GF-D8 (cell line): ENCODE data around the gene UTP25.

Source experiments
- DNase-seq: peaks from one replicate; lab custom pipeline; 2025; lab: John Stamatoyannopoulos, UW

The UTP25 gene

GRCh38 chr1:209805875-209806760, 21.7 kb upstream of the UTP25 start, which contains the start of gene IRF6:
TSS of gene IRF6 (minus strand) at chr1:209806142. CDS start at chr1:209801413, 4,729 bp downstream.
- DNase-seq = no peak

DNA sequence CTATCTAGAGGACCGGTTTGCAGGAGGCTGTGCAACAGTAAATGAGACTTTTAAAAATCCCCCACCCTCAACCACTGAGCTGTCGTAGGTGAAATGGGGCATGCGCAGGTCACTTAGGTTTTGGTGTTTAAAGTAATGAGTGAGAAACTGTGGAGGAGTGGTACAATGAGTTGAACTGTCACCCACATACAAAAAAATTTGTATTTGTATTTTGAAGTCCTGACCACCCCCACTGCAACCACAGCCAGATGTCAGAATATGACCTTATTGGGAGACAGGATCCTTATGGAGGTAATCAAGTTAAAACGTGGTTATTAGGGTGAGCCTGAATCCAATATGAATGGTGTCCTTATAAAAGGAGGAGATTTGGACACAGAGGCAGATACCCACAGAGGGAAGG, 20.3 kb upstream of the UTP25 start:
- DNase-seq = no peak

DNA sequence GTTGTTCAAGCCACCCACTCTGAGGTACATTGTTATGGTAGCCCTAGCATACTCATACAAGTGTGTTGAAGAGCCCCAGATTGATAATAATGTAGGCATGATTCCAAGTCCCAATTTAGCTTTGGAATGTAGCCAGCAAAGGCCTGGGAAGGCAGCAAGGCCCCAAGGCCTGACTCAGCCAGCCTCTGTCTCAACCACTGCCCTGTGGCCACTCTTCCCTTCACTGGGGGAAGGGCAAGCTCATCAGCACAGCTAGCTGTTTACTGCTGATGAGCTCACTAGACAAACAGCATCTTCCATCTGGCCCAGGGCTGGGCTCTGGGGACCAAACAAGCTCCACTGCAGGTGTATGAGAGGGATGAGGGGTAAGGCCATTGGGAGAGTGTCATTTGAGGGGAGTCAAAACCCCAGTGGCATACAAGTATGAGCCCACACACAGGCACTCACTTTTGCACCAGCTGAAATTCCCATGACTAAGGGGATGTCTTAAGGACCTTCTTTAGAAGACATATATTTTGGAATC, 19.7 kb upstream of the UTP25 start:
- no peak for DNase-seq

GRCh38 chr1:209809611-209810010, 18.2 kb upstream of the UTP25 start:
- no peak for DNase-seq

DNA sequence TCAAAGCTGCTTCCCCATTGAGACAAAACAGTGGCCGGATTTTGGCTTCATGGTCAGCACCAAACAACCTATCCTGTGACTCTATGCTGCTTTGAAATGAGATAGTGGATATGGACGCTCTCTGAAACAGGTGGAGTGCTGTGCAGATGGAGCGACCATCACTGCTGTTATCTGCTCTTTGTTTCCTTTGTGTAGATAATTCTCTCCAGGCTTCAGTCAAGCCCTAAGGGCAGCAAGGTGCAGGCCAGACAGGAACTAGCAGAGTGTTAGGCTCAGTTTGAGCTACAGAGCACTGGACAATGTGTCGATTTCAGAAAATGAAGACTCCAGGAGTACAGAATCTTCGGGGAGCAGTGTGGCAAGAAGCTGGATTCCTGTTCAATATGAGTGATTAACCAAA, 17.0 kb upstream of the UTP25 start:
- no peak for DNase-seq

- no peak for DNase-seq
Measured at GRCh38 chr1:209813902-209814301, 13.9 kb upstream of the UTP25 start.

DNA sequence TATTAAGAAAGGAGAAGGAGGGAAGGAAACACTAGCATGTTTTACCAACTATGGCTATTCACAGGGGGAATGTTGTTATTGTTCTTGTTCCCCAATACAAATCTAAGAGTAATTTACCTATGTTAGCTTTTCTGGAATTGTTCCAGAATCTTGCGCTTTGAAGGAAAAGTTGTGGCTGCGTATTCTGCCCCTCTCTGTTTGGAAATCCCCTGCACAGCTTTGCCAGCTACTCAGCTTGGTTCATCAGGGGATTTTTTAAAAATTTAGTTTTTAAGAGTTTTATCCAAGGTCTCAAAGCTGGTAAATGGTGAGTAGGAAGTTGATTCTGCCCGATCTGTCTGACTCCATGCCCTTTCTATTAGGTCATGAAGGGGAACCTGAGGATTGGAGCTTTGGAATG, 12.3 kb upstream of the UTP25 start:
- no peak for DNase-seq

DNA sequence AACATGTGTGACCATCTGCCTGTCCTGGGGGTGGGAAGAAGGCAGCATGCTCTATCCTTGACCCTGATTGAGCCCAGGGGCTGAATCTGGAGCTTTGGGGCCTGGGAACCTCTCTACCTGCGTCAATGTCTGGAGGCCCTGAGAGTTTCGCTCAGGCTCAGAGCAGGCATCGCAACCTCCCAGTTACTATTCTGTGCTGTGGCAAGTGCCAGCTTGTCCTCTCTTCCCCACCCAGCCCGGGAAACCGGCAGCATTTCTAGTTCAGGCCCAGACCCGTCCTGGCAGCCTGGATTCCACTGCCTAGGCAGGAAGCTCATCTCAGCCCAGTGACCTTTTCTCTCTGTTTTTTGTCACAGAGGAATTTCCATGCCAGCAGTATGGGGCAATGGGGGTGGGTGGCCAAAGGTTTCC, 11.8 kb upstream of the UTP25 start:
- no peak for DNase-seq

DNA sequence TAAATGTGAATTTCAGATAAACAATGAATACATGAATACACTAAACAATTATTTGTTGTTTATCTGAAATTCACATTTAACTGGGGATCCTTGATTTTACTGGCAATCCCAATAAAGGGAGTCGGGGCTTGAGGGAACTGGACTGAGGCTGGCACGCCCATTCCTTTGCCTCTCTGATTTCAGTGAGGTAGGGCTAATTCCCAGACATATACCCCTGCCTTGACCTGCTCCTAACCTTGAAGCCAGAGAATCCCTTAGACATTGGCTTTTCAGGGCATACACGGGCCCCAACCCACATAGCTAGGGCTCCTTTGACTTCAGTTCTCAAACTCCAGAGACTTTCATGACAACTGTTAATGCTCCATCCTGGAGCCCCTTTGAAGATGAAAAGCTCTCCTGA, 10.8 kb upstream of the UTP25 start:
- DNase-seq = no peak

GRCh38 chr1:209817691-209818090, 10.1 kb upstream of the UTP25 start:
- DNase-seq = no peak

DNA sequence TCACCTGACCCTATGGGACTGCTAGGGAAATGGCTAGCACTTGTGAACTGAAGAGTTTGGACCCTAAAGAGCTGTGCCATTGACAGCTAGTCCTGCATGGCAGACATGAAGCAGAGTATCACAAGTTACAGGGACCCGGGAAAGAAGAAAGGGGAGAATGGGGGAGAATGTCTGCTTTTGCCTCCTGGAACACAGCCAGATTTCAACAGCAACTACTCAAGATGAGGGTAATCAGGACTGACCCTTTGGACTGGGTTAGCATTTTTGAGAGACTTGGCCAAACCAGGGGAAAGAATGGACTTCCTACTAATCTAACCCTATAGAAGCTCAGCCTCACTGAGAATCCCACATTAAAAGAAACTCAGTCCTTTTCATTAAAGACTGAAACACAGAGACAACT, 8.7 kb upstream of the UTP25 start:
- no peak for DNase-seq

GRCh38 chr1:209820986-209821385, 6.8 kb upstream of the UTP25 start:
- no peak for DNase-seq

DNA sequence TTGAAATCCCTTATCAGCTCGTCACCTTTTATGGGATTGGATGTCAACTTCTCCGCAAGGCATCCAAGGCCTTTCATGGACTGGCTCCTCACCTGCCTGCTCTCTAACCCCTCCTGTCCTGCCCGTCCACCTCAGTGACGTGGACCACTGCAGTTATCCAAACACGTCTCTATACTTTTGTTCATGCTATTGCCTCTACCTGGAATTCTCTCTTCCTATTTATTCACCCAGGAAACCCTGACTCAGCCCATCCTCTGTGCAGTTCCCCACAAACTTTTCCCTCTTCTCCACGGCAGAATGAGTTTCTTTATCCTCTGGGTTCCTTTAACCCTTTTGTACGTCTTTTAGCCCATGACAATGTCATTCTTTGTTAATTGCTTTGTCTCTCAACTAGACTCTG, 5.1 kb upstream of the UTP25 start:
- no peak for DNase-seq

DNA sequence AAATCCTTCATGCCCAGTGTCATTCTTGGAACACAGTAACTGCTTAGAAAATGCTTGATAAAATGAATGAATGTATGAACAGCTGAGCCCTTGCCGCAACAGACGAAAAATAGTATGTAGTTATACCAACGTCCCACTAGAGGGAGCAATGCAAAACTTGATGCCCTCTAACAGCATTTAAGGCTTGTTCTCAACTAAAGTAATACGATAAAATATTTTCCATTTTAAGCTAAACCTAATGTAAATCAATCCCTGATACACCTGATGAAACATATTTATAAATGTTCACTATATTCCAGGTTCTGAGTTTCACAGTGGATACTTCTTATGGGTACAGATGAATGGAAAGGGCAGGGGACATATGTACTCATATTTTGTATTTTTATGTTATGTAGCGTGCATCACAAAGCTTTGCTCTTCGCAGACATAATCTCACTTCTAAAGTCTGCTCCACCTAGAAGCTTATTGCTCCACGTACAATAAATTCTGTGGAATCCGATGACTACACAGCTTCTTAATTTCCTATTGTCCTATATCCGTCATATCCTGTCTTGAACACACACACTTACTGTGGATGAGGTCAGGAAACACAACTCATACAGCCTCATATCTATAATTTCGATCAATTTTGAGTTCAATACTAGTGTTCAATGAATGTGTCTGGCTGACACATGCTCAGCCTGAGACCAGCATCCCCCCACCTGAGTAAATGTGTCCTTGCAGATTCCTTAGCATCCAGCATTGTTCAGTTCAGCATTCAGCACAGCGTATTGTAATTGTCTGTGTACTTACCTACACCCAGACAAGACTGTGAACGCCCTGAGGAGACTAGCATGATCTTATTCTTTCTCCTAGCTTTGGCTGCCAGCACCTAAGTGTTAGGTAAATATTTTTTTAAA, 4.4 kb upstream of the UTP25 start:
- no peak for DNase-seq

- no peak for DNase-seq
Measured at GRCh38 chr1:209825591-209826434, 2.0 kb upstream of the UTP25 start.

- no peak for DNase-seq
Measured at GRCh38 chr1:209829716-209830115, 1.9 kb downstream of the UTP25 start.

DNA sequence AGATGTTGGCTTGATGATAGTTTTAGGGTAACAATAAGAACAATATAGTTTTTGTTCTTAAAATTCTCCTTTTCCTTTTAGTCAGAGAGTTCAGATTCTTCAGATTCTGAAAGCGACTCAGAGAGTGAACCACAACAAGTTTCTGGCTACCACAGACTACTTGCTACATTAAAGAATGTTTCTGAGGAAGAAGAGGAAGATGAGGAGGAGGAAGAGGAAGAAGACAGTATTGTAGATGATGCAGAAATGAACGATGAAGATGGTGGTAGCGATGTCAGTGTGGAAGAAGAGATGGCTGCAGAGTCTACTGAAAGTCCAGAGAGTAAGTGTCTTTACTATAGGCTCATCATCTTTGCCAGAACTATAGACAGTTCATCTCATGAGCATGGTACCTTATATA, 3.0 kb downstream of the UTP25 start:
- no peak for DNase-seq

- DNase-seq = no peak
Measured at GRCh38 chr1:209831615-209832014, 3.8 kb downstream of the UTP25 start.

DNA sequence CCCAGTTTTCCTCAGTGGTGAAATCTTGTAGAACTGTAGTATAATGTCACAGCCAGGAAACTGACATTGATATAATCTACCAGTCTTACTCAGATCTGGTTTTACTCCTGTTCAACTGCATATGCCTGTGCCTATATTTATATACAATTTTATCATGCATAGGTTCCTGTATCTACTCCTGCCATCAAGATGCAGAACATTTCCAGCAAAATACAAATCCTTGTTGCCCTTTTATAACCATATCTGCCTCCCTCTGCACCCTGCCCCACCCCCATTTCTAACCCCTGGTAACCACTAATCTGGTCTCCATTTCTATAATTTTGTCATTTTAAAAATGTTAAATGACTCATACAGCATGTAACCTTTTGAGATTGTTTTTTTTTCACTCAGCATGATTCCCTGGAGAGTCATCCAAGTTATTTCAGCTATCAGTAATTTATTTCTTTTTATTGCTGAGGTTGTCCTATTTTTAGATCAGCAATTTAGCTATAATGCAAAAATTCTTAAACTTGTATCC, 8.1 kb downstream of the UTP25 start:
- no peak for DNase-seq

DNA sequence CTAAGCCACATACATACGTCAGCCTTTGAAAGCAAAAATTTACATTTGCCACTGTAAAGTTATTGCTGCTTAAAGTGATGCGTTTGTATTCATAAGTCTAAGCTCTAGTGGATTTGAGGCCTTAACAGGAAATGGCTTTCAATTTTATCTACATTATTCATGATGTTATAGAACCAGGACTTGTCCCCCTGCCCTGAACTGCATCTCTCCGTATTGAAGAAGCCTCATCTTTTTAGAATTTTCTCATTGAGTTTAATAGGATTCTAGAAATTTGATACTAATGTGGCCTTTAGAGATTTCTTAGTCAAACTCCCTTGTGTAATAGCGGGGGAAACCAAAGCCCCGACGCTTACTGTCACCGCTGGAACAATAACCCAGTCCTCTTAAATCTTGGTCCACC, 9.9 kb downstream of the UTP25 start:
- no peak for DNase-seq

- no peak for DNase-seq
Measured at GRCh38 chr1:209838537-209838936, 10.8 kb downstream of the UTP25 start.
